ENCODE results near the gene TSC22D3.
"Not testable (repeated sequence)": the region's sequence is repeated elsewhere in the genome, so short reads cannot be mapped to it uniquely, and the experiment has no call there.

- not testable (repeated sequence) for TF ChIP-seq CTCF (IDR thresholded peaks at IDR 0.05; ENCODE audit: poor library complexity); EZH2phosphoT487 (IDR thresholded peaks at IDR 0.05; ENCODE audit: low read depth, severe bottlenecking, unreplicated experiment)
Observed at GRCh38 chrX:107810053-107810452, 34.5 kb upstream of the TSC22D3 start.

Data from hepatocyte (in vitro differentiated cells).